Measurements from ENCODE around the gene NFIX.

GRCh38 chr19:12948612-12949362 is 46.5 kb upstream of the NFIX start:
- TF ChIP-seq CTCF (IDR thresholded peaks at IDR 0.05) = no peak
- TF ChIP-seq POLR2A (IDR thresholded peaks at IDR 0.05; ENCODE audit: low read depth) = no peak
- TF ChIP-seq POLR2AphosphoS5 (IDR thresholded peaks at IDR 0.05) = no peak
- TF ChIP-seq EP300 (IDR thresholded peaks at IDR 0.05) = no peak
